Upper lobe of left lung (tissue), 4 donors: ENCODE data around the gene OGA.

ENCODE experiments used
- EP300 ChIP-seq, 4 donors: sonication (generic); formaldehyde crosslinking; IDR thresholded peaks; one replicate each; pipeline ENCODE4 v1.5.1; 2017; ENCODE audit warnings: antibody characterized with exemption in 4 of 4, control low read depth in 2 of 4
- POLR2A ChIP-seq, 4 donors: fragments of 450-650 bp; IDR thresholded peaks; one replicate each; pipeline ENCODE4 v1.5.1; 2016 to 2017; ENCODE audit warnings: antibody characterized with exemption in 4 of 4, mild to moderate bottlenecking in 2 of 4
- POLR2AphosphoS5 ChIP-seq, 2 donors: sonication (generic); formaldehyde crosslinking; IDR thresholded peaks; one replicate each; pipeline ENCODE4 v1.5.1; 2017; ENCODE audit warnings: antibody characterized with exemption in 2 of 2
- TF ChIP-seq, protein P1 (sequence below), 6 experiments: fragments of 450-650 bp in 4 of 6; fragments of 200-600 bp in 2 of 6; sonication (generic) in 2 of 6; IDR thresholded peaks; one replicate each; pipeline ENCODE4 v1.5.1; 2016 to 2019; ENCODE audit warnings: antibody characterized with exemption in 6 of 6

- TF ChIP-seq POLR2A (IDR thresholded peaks at IDR 0.05) (no peak), EP300 (IDR thresholded peaks at IDR 0.05) (no peak), POLR2AphosphoS5 (IDR thresholded peaks at IDR 0.05) (no peak)
- TF ChIP-seq, protein P1, sequence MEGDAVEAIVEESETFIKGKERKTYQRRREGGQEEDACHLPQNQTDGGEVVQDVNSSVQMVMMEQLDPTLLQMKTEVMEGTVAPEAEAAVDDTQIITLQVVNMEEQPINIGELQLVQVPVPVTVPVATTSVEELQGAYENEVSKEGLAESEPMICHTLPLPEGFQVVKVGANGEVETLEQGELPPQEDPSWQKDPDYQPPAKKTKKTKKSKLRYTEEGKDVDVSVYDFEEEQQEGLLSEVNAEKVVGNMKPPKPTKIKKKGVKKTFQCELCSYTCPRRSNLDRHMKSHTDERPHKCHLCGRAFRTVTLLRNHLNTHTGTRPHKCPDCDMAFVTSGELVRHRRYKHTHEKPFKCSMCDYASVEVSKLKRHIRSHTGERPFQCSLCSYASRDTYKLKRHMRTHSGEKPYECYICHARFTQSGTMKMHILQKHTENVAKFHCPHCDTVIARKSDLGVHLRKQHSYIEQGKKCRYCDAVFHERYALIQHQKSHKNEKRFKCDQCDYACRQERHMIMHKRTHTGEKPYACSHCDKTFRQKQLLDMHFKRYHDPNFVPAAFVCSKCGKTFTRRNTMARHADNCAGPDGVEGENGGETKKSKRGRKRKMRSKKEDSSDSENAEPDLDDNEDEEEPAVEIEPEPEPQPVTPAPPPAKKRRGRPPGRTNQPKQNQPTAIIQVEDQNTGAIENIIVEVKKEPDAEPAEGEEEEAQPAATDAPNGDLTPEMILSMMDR (IDR thresholded peaks at IDR 0.05): no peak
These were observed 45.1 kb downstream of the OGA start for GRCh38 chr10:101772895-101773761.
